Aorta (tissue), 5 donors: Measurements from ENCODE around the gene RABGAP1L. TPM values are rescaled to one million over a fixed set of nuclear protein-coding genes. Genes with fewer than 3 reads are reported as not detected.
"Not testable (repeated sequence)": the region's sequence is repeated elsewhere in the genome, so short reads cannot be mapped to it uniquely, and the experiment has no call there.

Source experiments
- ATAC-seq: fragments of 200-7000 bp; cut with Tn5 transposase; one replicate; pipeline ENCODE4 v1.9.1; 2022; ENCODE audit warnings: moderate library complexity; ENCODE audit not compliant: low FRiP score
- DNase-seq, 2 donors: peaks; one replicate each; pipeline ENCODE4 v3.0.0-alpha.2; 2020
- H3K27ac ChIP-seq, 2 donors: one replicate each; pipeline ENCODE4 v1.5.1; 2013; ENCODE audit warnings: low read length in 2 of 2, mild to moderate bottlenecking in 2 of 2, moderate library complexity in 2 of 2, control low read depth in 1 of 2, inconsistent platforms in 1 of 2, low read depth in 1 of 2
- H3K27me3 ChIP-seq, 2 donors: one replicate each; pipeline ENCODE4 v1.6.1; 2013; ENCODE audit warnings: control low read depth in 1 of 2, low read length in 1 of 2, mild to moderate bottlenecking in 1 of 2, moderate library complexity in 1 of 2; ENCODE audit not compliant: insufficient read depth in 2 of 2, control insufficient read depth in 1 of 2
- H3K36me3 ChIP-seq, 2 donors: one replicate each; pipeline ENCODE4 v1.6.1; 2013; ENCODE audit warnings: control low read depth in 1 of 2, low read length in 1 of 2, mild to moderate bottlenecking in 1 of 2; ENCODE audit not compliant: insufficient read depth in 2 of 2, control insufficient read depth in 1 of 2
- H3K4me1 ChIP-seq, 2 donors: one replicate each; pipeline ENCODE4 v1.6.1; 2013; ENCODE audit warnings: low read length in 2 of 2, control low read depth in 1 of 2, mild to moderate bottlenecking in 1 of 2, moderate library complexity in 1 of 2; ENCODE audit not compliant: insufficient read depth in 2 of 2, control insufficient read depth in 1 of 2
- H3K4me3 ChIP-seq, 2 donors: one replicate each; pipeline ENCODE4 v1.5.1; 2013; ENCODE audit warnings: low read length in 2 of 2, control low read depth in 1 of 2, mild to moderate bottlenecking in 1 of 2
- H3K9me3 ChIP-seq: one replicate; pipeline ENCODE4 v1.6.1; 2013; ENCODE audit warnings: mild to moderate bottlenecking, low read length; ENCODE audit not compliant: control insufficient read depth
- WGBS, 2 donors: extraction: QIAGEN DNeasy Blood & Tissue Kit; methylation state at CpG; one replicate each; pipeline ENCODE4 v1.1.7; 2013; 5-methylcytosine and 5-hydroxymethylcytosine counted together
- intact Hi-C, 2 donors: fragments of 100-400 bp; cut with DNase I; formaldehyde crosslinking; loops; one replicate each; pipeline versions ENCODE4 v1.14.2 to v1.15.0; 2022
- polyA plus RNA-seq, 2 donors: library from polyadenylated mRNA; stranded (reverse); fragments of 200-250 nt; gene quantifications; one replicate each; pipeline ENCODE4 v1.2.3, GENCODE V29; 2013
- total RNA-seq, 2 donors: library from RNA; stranded (reverse); fragmentation: NEBNext Ultra II Directional; extraction: Animal tissue kit (Norgen Biotek cat#: 25700); gene quantifications; one replicate each; pipeline ENCODE4 v1.2.1, GENCODE V29; 2021
- donor health status: healthy with polysubstance abuse.
- donor health status: Bipolar disorder and iron deficiency.
- donor health status: DM: no; HTN: no; CAD: no.
- donor health status: DM: no; HTN: no; CAD: no.
- donor health status: DM: yes; HTN: yes; CAD: no.

The RABGAP1L gene
- total and polyA plus RNA-seq, 4 donors = 14.8 to 56.4 (median 38.4) TPM

DNA sequence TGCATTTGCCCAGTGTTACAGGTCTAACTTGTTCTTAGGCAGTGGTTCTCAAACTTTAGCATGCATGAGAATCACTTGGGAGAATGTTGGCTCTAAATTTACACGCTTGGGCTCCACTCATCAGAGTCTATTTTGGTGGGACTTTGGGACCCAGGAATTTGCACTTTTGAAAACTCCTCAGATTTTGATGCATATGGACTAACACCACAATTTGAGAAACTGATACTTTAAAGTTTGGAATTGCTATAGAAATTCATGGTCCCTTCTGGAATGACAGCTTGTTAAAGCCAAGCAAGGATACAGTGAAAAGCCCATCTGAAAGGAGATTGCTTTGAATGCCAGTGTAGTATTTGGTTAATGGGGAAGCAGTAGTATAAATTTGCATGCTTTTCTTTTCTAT lies 320.0 kb downstream of the RABGAP1L start:
- DNase-seq (no peak), ATAC-seq (no peak)
- Histone ChIP-seq H3K4me1 (no peaks in the 10 kb centered on the region), H3K4me3 (no peak overlapping the region), H3K27ac (no peak overlapping the region), H3K36me3 (no peaks in the 10 kb centered on the region), H3K27me3 (no peaks in the 10 kb centered on the region), H3K9me3 (peaks cover 1% of the 10 kb centered on the region)
- 91 to 95% methylated on average over 1 of the region's 1 CpG for WGBS, 2 donors
- intact Hi-C loops = no loop called here

GRCh38 chr1:174480324-174480723 lies 321.0 kb downstream of the RABGAP1L start:
- WGBS, 2 donors = 65 to 76% methylated on average over 1 of the region's 1 CpG
- Histone ChIP-seq H3K4me3 (no peak overlapping the region), H3K36me3 (no peaks in the 10 kb centered on the region), H3K9me3 (peaks cover 1% of the 10 kb centered on the region), H3K27ac (no peak overlapping the region), H3K27me3 (no peaks in the 10 kb centered on the region), H3K4me1 (no peaks in the 10 kb centered on the region)
- ATAC-seq (no peak), DNase-seq (no peak)
- intact Hi-C loops = no loop called here

DNA sequence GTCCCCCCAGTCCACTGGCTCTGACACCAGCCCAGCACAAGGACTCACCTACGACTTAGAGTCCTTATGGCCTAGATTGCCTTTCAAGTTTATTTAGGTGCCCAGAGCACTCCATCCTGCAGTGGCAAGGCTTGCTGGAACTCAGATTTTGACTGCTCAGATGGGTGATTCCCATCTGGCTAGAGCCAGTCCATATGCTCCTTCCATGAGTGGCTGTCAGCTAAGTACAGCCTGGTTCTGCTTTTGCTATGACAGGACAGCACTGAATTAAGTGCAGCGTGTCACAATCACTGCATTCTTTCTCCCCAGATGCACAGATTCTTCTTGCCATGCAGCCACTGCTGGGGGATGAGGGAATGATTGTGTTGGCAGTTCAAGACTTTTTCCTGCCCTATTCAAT lies 332.3 kb downstream of the RABGAP1L start:
- H3K27ac ChIP-seq = no peak overlapping the region
- H3K9me3 ChIP-seq = no peaks in the 10 kb centered on the region
- no peaks in the 10 kb centered on the region for H3K36me3 ChIP-seq
- H3K27me3 ChIP-seq = no peaks in the 10 kb centered on the region
- H3K4me3 ChIP-seq = no peak overlapping the region
- H3K4me1 ChIP-seq = no peaks in the 10 kb centered on the region
- ATAC-seq (no peak), DNase-seq (no peak)
- 78 to 93% methylated on average over 2 of the region's 2 CpGs for WGBS, 2 donors
- intact Hi-C loops = no loop called here

DNA sequence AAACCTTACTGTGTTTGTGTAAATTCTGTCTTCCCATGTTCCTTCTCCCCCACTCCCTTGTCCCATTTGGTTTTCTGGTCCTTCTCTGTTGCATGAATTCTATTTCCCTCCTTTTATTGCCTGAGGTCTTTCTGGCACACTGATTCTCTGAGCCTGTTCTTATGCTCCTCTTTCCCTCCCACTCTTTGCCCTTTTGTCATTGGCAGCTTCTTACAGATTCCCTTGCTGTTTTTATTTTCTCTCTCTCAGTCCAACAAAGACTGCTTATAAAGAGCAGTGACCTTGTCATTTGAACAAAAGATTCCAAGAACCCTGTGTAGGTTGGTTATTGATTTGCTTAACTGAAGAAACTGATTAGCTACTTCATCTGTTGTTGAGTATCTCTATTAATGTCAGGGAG lies 338.2 kb downstream of the RABGAP1L start:
- H3K27ac ChIP-seq = no peak overlapping the region
- H3K4me1 ChIP-seq = no peaks in the 10 kb centered on the region
- H3K4me3 ChIP-seq = no peak overlapping the region
- no peaks in the 10 kb centered on the region for H3K9me3 ChIP-seq
- ATAC-seq (no peak), DNase-seq (no peak)
- H3K27me3 ChIP-seq = no peaks in the 10 kb centered on the region
- intact Hi-C loops = no loop called here
- no peaks in the 10 kb centered on the region for H3K36me3 ChIP-seq

DNA sequence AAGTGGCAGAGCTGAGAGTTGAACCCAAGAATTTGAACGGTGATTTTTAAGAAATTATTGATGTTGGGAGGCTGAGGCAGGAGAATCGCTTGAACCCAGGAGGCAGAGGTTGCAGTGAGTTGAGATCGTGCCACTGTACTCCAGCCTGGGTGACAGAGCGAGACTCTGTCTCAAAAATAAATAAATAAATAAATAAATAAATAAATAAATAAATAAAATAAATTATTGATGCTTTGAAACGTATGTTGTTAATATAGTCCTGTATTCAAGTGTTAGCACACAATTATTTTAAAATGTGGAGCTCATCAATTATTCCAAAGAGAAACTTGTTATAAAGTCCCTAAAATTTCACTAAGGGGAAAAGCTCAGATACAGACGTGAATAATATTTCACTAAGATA lies 357.4 kb downstream of the RABGAP1L start:
- H3K36me3 ChIP-seq = not testable (repeated sequence)

GRCh38 chr1:174519844-174520243 lies 360.5 kb downstream of the RABGAP1L start:
- intact Hi-C loops = no loop called here
- 6% methylated on average over 2 of the region's 2 CpGs for WGBS, 2 donors
- no peaks in the 10 kb centered on the region for H3K4me1 ChIP-seq
- H3K4me3 ChIP-seq = no peak overlapping the region
- DNase-seq (no peak), ATAC-seq (no peak)
- H3K36me3 ChIP-seq = no peaks in the 10 kb centered on the region
- no peak overlapping the region for H3K27ac ChIP-seq
- no peaks in the 10 kb centered on the region for H3K27me3 ChIP-seq
- H3K9me3 ChIP-seq = no peaks in the 10 kb centered on the region

More for the DNA sequence above, 357.4 kb downstream of the RABGAP1L start:
- ATAC-seq, H3K9me3 ChIP-seq, H3K4me3 ChIP-seq, H3K4me1 ChIP-seq, H3K27ac ChIP-seq, H3K27me3 ChIP-seq, DNase-seq, intact Hi-C loops: not testable (repeated sequence)
- 96 to 97% methylated on average over 6 of the region's 6 CpGs for WGBS, 2 donors

GRCh38 chr1:174531751-174532150 lies 372.4 kb downstream of the RABGAP1L start:
- Histone ChIP-seq H3K9me3 (peaks cover 5% of the 10 kb centered on the region), H3K4me1 (no peaks in the 10 kb centered on the region), H3K36me3 (no peaks in the 10 kb centered on the region), H3K27ac (no peak overlapping the region), H3K27me3 (no peaks in the 10 kb centered on the region), H3K4me3 (no peak overlapping the region)
- DNase-seq = no peak
- intact Hi-C loops = no loop called here
- ATAC-seq = no peak
- WGBS, 2 donors = 96 to 99% methylated on average over 1 of the region's 1 CpG

DNA sequence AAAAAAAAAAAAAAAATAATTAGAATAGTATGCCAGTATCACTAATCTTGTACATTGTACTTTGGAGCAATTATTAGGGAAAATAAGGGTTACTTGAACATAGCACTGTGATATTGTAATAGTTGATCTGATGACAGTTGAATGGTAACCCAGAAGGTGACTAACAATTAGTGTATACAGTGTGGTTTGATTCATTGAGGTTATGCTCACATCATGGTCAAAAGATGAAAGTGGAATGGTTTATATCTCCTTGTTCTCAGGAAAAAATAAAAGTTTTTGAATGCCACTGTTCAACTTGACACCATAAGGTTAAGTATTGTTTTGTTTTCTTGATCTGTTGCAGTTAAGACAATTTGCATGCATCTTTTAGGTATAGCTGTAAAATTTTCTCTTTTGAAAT lies 375.5 kb downstream of the RABGAP1L start:
- Histone ChIP-seq H3K27ac (no peak overlapping the region), H3K4me3 (no peak overlapping the region), H3K36me3 (peaks cover 0 to 2% of the 10 kb centered on the region in 2 donors), H3K4me1 (no peaks in the 10 kb centered on the region), H3K9me3 (peaks cover 5% of the 10 kb centered on the region), H3K27me3 (no peaks in the 10 kb centered on the region)
- no peak for ATAC-seq
- no peak for DNase-seq
- intact Hi-C loops = no loop called here

- no peaks in the 10 kb centered on the region for H3K4me1 ChIP-seq
- no peak for ATAC-seq
- no peak overlapping the region for H3K27ac ChIP-seq
- WGBS, 2 donors = 59 to 66% methylated on average over 2 of the region's 2 CpGs
- H3K9me3 ChIP-seq = peaks cover 3% of the 10 kb centered on the region
- no peak for DNase-seq
- peaks cover 0 to 2% of the 10 kb centered on the region in 2 donors for H3K36me3 ChIP-seq
- no peak overlapping the region for H3K4me3 ChIP-seq
- H3K27me3 ChIP-seq = no peaks in the 10 kb centered on the region
- intact Hi-C loops = no loop called here
Observed at GRCh38 chr1:174535207-174535606, 375.9 kb downstream of the RABGAP1L start.
